ENCODE results near the gene MOG. TPM values are rescaled to one million over a fixed set of nuclear protein-coding genes. Genes with fewer than 3 reads are reported as not detected.

The MOG gene
- total RNA-seq, 1 experiment from 2014 or later, result not detected

DNA sequence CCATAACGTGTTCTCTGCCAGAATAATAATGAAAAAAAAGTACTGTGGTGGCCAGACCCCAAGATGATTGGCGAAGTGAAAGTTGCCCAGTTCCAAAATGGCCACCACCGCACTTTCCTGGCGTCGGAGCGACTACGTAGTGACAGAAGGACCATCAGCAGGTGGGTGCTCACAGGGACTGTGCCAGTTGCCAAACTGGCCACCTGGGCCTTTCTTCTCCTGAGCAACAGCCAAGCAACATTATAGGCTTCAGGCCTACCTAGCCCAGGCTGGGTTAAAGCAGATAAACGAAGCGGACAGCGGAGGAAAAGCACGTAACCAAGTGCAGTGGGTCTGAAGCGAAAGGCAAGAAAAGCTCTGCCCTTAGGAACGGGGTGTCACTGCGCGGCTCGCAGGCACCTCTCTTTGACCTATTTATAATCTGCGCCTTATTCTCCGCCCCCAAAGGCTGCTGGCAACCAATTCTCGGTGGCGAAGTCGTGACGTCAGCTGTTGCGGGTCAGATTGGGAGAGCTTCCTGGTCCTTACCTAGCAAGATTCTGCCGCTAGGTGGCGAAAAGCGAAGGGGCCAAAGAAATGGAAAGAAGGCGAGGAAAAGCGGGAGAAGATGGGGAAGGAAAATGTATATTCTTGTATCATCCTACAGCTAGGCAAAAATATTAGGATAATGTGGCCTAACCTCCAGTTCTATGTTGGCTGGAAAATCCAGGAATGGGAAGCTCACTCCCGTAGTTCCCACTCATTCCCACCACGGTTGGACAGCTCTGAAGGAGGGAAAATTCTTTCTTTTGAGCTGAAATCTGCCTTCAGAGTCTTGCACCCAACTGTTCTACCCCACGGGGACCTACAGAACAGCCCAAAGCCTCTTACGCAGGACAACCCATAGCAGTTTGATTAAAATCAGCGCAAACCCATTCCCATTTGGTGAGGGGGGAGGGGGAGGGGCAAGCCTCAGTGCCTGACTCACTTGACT, 6.9 kb upstream of the MOG start:
- TF ChIP-seq, protein P1, sequence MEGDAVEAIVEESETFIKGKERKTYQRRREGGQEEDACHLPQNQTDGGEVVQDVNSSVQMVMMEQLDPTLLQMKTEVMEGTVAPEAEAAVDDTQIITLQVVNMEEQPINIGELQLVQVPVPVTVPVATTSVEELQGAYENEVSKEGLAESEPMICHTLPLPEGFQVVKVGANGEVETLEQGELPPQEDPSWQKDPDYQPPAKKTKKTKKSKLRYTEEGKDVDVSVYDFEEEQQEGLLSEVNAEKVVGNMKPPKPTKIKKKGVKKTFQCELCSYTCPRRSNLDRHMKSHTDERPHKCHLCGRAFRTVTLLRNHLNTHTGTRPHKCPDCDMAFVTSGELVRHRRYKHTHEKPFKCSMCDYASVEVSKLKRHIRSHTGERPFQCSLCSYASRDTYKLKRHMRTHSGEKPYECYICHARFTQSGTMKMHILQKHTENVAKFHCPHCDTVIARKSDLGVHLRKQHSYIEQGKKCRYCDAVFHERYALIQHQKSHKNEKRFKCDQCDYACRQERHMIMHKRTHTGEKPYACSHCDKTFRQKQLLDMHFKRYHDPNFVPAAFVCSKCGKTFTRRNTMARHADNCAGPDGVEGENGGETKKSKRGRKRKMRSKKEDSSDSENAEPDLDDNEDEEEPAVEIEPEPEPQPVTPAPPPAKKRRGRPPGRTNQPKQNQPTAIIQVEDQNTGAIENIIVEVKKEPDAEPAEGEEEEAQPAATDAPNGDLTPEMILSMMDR (IDR thresholded peaks at IDR 0.05; ENCODE audit: unreplicated experiment), result peak; percentile 72
- ChIA-PET CTCF (interaction anchor here (0.6 to 12.8 kb wide), 36 partner anchors 8 to 1544 kb away, joined by 3 to 369 read pairs (median 5); partner anchors contain the start of gene GABBR1), POLR2A (interaction anchor here (0.5 to 2.8 kb wide), 18 partner anchors 12 to 1064 kb away, joined by 3 to 20 read pairs (median 4); partner anchors contain the start of gene GABBR1)
- Mint-ChIP-seq H3K27ac (ENCODE audit: low read depth, unreplicated experiment) (peak overlapping the region; percentile 97), H3K9me3 (ENCODE audit: unreplicated experiment) (no peaks in the 10 kb centered on the region), H3K4me3 (ENCODE audit: unreplicated experiment) (peak overlapping the region; percentile 88), H3K36me3 (ENCODE audit: insufficient read depth, unreplicated experiment) (no peaks in the 10 kb centered on the region), H3K27me3 (ENCODE audit: insufficient read depth, unreplicated experiment) (no peaks in the 10 kb centered on the region), H3K4me1 (ENCODE audit: insufficient read depth, unreplicated experiment) (peaks cover 7% of the 10 kb centered on the region)
- BruUV-seq (replicated peaks), result TSS peak; percentile 97
- DNase-seq (ENCODE audit: unreplicated experiment), result peak; percentile 99
- intact Hi-C loops (cut with micrococcal nuclease), result loop anchor here (1.0 to 5.0 kb wide), 2 partner anchors 35 to 197 kb away; no protein-coding TSS in a partner anchor

GRCh38 chr6:29651413-29652197, 5.3 kb upstream of the MOG start:
- H3K9me3 Mint-ChIP-seq (ENCODE audit: unreplicated experiment), result no peaks in the 10 kb centered on the region
- no TSS peak for BruUV-seq (replicated peaks)
- intact Hi-C loops (cut with micrococcal nuclease), result loop anchor here (5.0 kb wide), 1 partner anchor 196 kb away; no protein-coding TSS in a partner anchor
- H3K36me3 Mint-ChIP-seq (ENCODE audit: insufficient read depth, unreplicated experiment), result no peaks in the 10 kb centered on the region
- TF ChIP-seq, protein P1 (IDR thresholded peaks at IDR 0.05; ENCODE audit: unreplicated experiment), result peak; percentile 51
- H3K4me1 Mint-ChIP-seq (ENCODE audit: insufficient read depth, unreplicated experiment), result peaks cover 7% of the 10 kb centered on the region
- ChIA-PET POLR2A (interaction anchor here (0.7 to 2.8 kb wide), 4 partner anchors 14 to 42 kb away, joined by 3 to 13 read pairs (median 4); partner anchors contain the start of gene GABBR1), CTCF (interaction anchor here (0.6 to 12.8 kb wide), 17 partner anchors 10 to 886 kb away, joined by 3 to 369 read pairs (median 11); partner anchors contain the start of gene GABBR1)
- peak; percentile 45 for DNase-seq (ENCODE audit: unreplicated experiment)
- no peak overlapping the region for H3K4me3 Mint-ChIP-seq (ENCODE audit: unreplicated experiment)
- no peak overlapping the region for H3K27ac Mint-ChIP-seq (ENCODE audit: low read depth, unreplicated experiment)
- H3K27me3 Mint-ChIP-seq (ENCODE audit: insufficient read depth, unreplicated experiment), result no peaks in the 10 kb centered on the region

- no peak overlapping the region for H3K27ac Mint-ChIP-seq (ENCODE audit: low read depth, unreplicated experiment)
- H3K4me1 Mint-ChIP-seq (ENCODE audit: insufficient read depth, unreplicated experiment), result peaks cover 7% of the 10 kb centered on the region
- ChIA-PET CTCF (interaction anchor here (0.6 to 12.8 kb wide), 15 partner anchors 10 to 1067 kb away, joined by 3 to 369 read pairs (median 12); partner anchors contain the start of gene GABBR1), POLR2A (interaction anchor here (0.7 to 2.1 kb wide), 3 partner anchors 13 to 42 kb away, joined by 3 to 4 read pairs (median 4); no protein-coding TSS in a partner anchor)
- H3K4me3 Mint-ChIP-seq (ENCODE audit: unreplicated experiment), result no peak overlapping the region
- TF ChIP-seq, protein P1 (IDR thresholded peaks at IDR 0.05; ENCODE audit: unreplicated experiment), result no peak
- no TSS peak for BruUV-seq (replicated peaks)
- H3K36me3 Mint-ChIP-seq (ENCODE audit: insufficient read depth, unreplicated experiment), result no peaks in the 10 kb centered on the region
- H3K9me3 Mint-ChIP-seq (ENCODE audit: unreplicated experiment), result no peaks in the 10 kb centered on the region
- intact Hi-C loops (cut with micrococcal nuclease), result loop anchor here (5.0 kb wide), 1 partner anchor 195 kb away; no protein-coding TSS in a partner anchor
- DNase-seq (ENCODE audit: unreplicated experiment), result no peak
- H3K27me3 Mint-ChIP-seq (ENCODE audit: insufficient read depth, unreplicated experiment), result no peaks in the 10 kb centered on the region
These were observed 4.7 kb upstream of the MOG start for GRCh38 chr6:29652198-29652584.

Measured in MCF 10A (cell line).